SK-N-MC (cell line): ENCODE data around the gene LRBA.

ENCODE experiments used
- DNase-seq: peaks from one replicate; pipeline ENCODE4 v3.0.0-alpha.2; 2011; ENCODE audit warnings: low read depth, low spot score
- H3K27ac ChIP-seq: fragments of 200-600 bp; sonication (generic); 2 replicates; pipeline ENCODE4 v1.5.1; 2016; ENCODE audit warnings: mixed run types
- H3K36me3 ChIP-seq: fragments of 200-600 bp; sonication (generic); 2 replicates; pipeline ENCODE4 v1.6.1; 2017; ENCODE audit warnings: antibody characterized with exemption, low read length, mixed read lengths; ENCODE audit not compliant: insufficient read depth
- H3K4me3 ChIP-seq: fragments of 200-600 bp; sonication (generic); 2 replicates; pipeline ENCODE4 v1.5.1; 2016
- H3K9ac ChIP-seq: fragments of 200-600 bp; sonication (generic); 2 replicates; pipeline ENCODE4 v1.8.0; 2017; ENCODE audit warnings: mixed run types, mixed read lengths; ENCODE audit not compliant: insufficient read length
- H3K9me3 ChIP-seq: fragments of 200-600 bp; sonication (generic); 2 replicates; pipeline ENCODE4 v1.6.1; 2017; ENCODE audit warnings: low read depth, mild to moderate bottlenecking, antibody characterized with exemption, low read length, moderate library complexity, mixed read lengths
- EZH2 ChIP-seq: fragments of 200-600 bp; sonication (generic); IDR thresholded peaks from one replicate; pipeline ENCODE4 v1.6.1; 2017; ENCODE audit warnings: antibody characterized with exemption
- FOXP2 ChIP-seq: optimal IDR thresholded peaks from 2 replicates; pipeline ENCODE3; 2011; ENCODE audit warnings: mild to moderate bottlenecking, moderate library complexity; ENCODE audit not compliant: insufficient read depth; ENCODE audit errors: extremely low read length, control extremely low read depth
- POLR2AphosphoS5 ChIP-seq: IDR thresholded peaks from 2 replicates; pipeline ENCODE4 v1.6.1; 2012; ENCODE audit warnings: mild to moderate bottlenecking, low read depth, low read length, borderline replicate concordance

The LRBA gene

GRCh38 chr4:150888217-150888616 lies 126.9 kb downstream of the LRBA start:
- no peak for TF ChIP-seq EZH2
- TF ChIP-seq FOXP2 = no peak
- no peak for TF ChIP-seq POLR2AphosphoS5
- Histone ChIP-seq H3K9ac (no peak overlapping the region), H3K4me3 (no peak overlapping the region), H3K36me3 (0 out of 2 replicates have a peak, but pooled peaks cover 3% of the 10 kb centered on the region), H3K27ac (no peak overlapping the region), H3K9me3 (no peaks in the 10 kb centered on the region)
- DNase-seq = no peak

GRCh38 chr4:150886597-150886996 lies 128.5 kb downstream of the LRBA start:
- no peak for DNase-seq
- no peak overlapping the region for H3K9ac ChIP-seq
- TF ChIP-seq POLR2AphosphoS5 (no peak), EZH2 (no peak), FOXP2 (no peak)
- no peaks in the 10 kb centered on the region for H3K9me3 ChIP-seq
- no peaks in the 10 kb centered on the region for H3K36me3 ChIP-seq
- H3K27ac ChIP-seq = no peak overlapping the region
- no peak overlapping the region for H3K4me3 ChIP-seq

- Histone ChIP-seq H3K9ac (no peak overlapping the region), H3K27ac (no peak overlapping the region), H3K9me3 (no peaks in the 10 kb centered on the region), H3K4me3 (no peak overlapping the region), H3K36me3 (peaks cover 9% of the 10 kb centered on the region)
- no peak for DNase-seq
- TF ChIP-seq EZH2 (no peak), FOXP2 (no peak), POLR2AphosphoS5 (no peak)
These were observed 130.5 kb downstream of the LRBA start for GRCh38 chr4:150884625-150885024.

GRCh38 chr4:150875367-150875766 lies 139.7 kb downstream of the LRBA start:
- TF ChIP-seq FOXP2 (no peak), EZH2 (no peak), POLR2AphosphoS5 (no peak)
- Histone ChIP-seq H3K36me3 (peaks cover 13% of the 10 kb centered on the region), H3K27ac (no peak overlapping the region), H3K9ac (no peak overlapping the region), H3K4me3 (no peak overlapping the region), H3K9me3 (no peaks in the 10 kb centered on the region)
- DNase-seq = no peak

- no peak overlapping the region for H3K27ac ChIP-seq
- TF ChIP-seq FOXP2 (no peak), POLR2AphosphoS5 (no peak), EZH2 (no peak)
- H3K9me3 ChIP-seq = no peaks in the 10 kb centered on the region
- DNase-seq = no peak
- no peak overlapping the region for H3K9ac ChIP-seq
- no peak overlapping the region for H3K4me3 ChIP-seq
- H3K36me3 ChIP-seq = peaks cover 6% of the 10 kb centered on the region; the same call in 1 of the 2 replicates
These were observed 140.5 kb downstream of the LRBA start for GRCh38 chr4:150874338-150875226.

- Histone ChIP-seq H3K9ac (no peak overlapping the region), H3K4me3 (no peak overlapping the region), H3K9me3 (no peaks in the 10 kb centered on the region), H3K27ac (no peak overlapping the region), H3K36me3 (no peaks in the 10 kb centered on the region)
- DNase-seq = peak; percentile 87
- TF ChIP-seq EZH2 (no peak), FOXP2 (no peak), POLR2AphosphoS5 (no peak)
These were observed 147.9 kb downstream of the LRBA start for GRCh38 chr4:150867148-150867547.

GRCh38 chr4:150863456-150863855 lies 151.6 kb downstream of the LRBA start:
- H3K27ac ChIP-seq = no peak overlapping the region
- H3K9me3 ChIP-seq = no peaks in the 10 kb centered on the region
- no peak for TF ChIP-seq EZH2
- TF ChIP-seq FOXP2 = no peak
- no peak for TF ChIP-seq POLR2AphosphoS5
- no peak overlapping the region for H3K9ac ChIP-seq
- H3K4me3 ChIP-seq = no peak overlapping the region
- no peaks in the 10 kb centered on the region for H3K36me3 ChIP-seq
- no peak for DNase-seq

GRCh38 chr4:150862829-150863228 lies 152.3 kb downstream of the LRBA start:
- Histone ChIP-seq H3K4me3 (no peak overlapping the region), H3K9me3 (no peaks in the 10 kb centered on the region), H3K36me3 (no peaks in the 10 kb centered on the region), H3K27ac (no peak overlapping the region), H3K9ac (no peak overlapping the region)
- TF ChIP-seq EZH2 (no peak), FOXP2 (no peak), POLR2AphosphoS5 (no peak)
- no peak for DNase-seq
